ENCODE measurements around the gene RGL1.

RGL1 gene

GRCh38 chr1:183920651-183921050 lies 115.7 kb downstream of the RGL1 start:
- no peak for DNase-seq

GRCh38 chr1:183922197-183922596 lies 117.3 kb downstream of the RGL1 start:
- DNase-seq: no peak

- DNase-seq: no peak
These were observed 121.0 kb downstream of the RGL1 start for GRCh38 chr1:183925947-183926346.

GRCh38 chr1:183926983-183927382 lies 122.1 kb downstream of the RGL1 start:
- no peak for DNase-seq

- no peak for DNase-seq
These were observed 126.8 kb downstream of the RGL1 start for GRCh38 chr1:183931646-183932271.

GRCh38 chr1:183932412-183932811 lies 127.5 kb downstream of the RGL1 start:
- no peak for DNase-seq

- DNase-seq: no peak
These were observed 128.7 kb downstream of the RGL1 start for GRCh38 chr1:183933528-183934179.

GRCh38 chr1:183934314-183934713 lies 129.4 kb downstream of the RGL1 start:
- DNase-seq: no peak

- DNase-seq: no peak
These were observed 131.1 kb downstream of the RGL1 start for GRCh38 chr1:183936009-183936408.

GRCh38 chr1:183936791-183937190 lies 131.9 kb downstream of the RGL1 start:
- no peak for DNase-seq

GRCh38 chr1:183937611-183938010 lies 132.7 kb downstream of the RGL1 start:
- DNase-seq: no peak

GRCh38 chr1:183941001-183941400 lies 136.1 kb downstream of the RGL1 start:
- DNase-seq: no peak

- no peak for DNase-seq
These were observed 138.2 kb downstream of the RGL1 start for GRCh38 chr1:183942933-183943693.

GRCh38 chr1:183945428-183946319 lies 140.8 kb downstream of the RGL1 start:
- no peak for DNase-seq

- DNase-seq: no peak
These were observed 141.3 kb downstream of the RGL1 start for GRCh38 chr1:183946320-183946613.

GRCh38 chr1:183947988-183948387 lies 143.1 kb downstream of the RGL1 start:
- no peak for DNase-seq

- DNase-seq: no peak
These were observed 147.2 kb downstream of the RGL1 start for GRCh38 chr1:183952101-183952500.

- DNase-seq: no peak
These were observed 148.1 kb downstream of the RGL1 start for GRCh38 chr1:183953031-183953430.

- DNase-seq: no peak
These were observed 149.6 kb downstream of the RGL1 start for GRCh38 chr1:183954496-183954895.

- peak; percentile 55 for DNase-seq
These were observed 151.8 kb downstream of the RGL1 start for GRCh38 chr1:183956559-183957188.

GRCh38 chr1:183957216-183957830 lies 152.4 kb downstream of the RGL1 start:
- no peak for DNase-seq

GRCh38 chr1:183958958-183959357 lies 154.0 kb downstream of the RGL1 start:
- DNase-seq: no peak
